GM21723 (cell line): ENCODE data around the gene CMTM6.
"Not testable (repeated sequence)": the region's sequence is repeated elsewhere in the genome, so short reads cannot be mapped to it uniquely, and the experiment has no call there.

Source experiments
- ATAC-seq: cut with Tn5 transposase; IDR thresholded peaks from one replicate; pipeline ENCODE4 v1.9.1; 2021; ENCODE audit warnings: mild to moderate bottlenecking, moderate library complexity; ENCODE audit not compliant: unreplicated experiment

CMTM6 gene

DNA sequence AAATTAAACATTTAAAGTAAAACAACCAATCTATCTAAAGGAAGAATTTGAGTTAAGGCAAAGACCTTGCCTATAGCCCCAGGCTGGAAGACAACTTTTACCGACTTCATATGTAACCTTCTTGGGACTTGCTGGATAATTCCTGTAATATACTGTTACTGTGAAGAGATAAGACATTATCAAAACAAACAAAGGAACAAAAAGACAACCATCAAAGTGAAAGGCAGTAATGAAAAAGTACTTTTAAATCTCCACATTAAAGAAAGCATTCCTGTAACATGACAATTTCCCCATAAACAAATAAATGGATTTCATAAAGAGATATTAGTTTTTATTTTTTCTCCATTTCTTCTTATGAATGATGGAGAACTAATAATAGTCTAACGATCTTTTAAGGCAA, 2.4 kb downstream of the CMTM6 start:
- ATAC-seq, result no peak

DNA sequence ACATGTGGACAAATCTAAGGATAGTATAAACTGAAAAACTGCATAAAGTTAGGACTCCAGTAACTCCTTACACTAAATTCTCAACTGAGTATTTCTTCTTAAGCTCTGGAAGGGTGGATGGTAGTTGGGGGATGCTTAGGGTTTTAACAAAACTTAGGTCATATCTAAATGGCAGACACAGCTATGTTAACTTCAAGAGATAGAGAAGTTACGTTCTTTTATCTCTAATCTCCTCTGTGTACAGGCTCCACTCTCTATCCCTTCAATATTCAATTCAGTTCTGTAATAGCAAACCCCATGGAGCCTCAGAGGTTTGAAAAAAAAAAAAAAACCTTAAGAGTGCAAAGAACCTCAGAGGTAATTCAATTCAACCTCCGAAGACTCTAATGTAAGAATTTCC, 3.1 kb downstream of the CMTM6 start:
- no peak for ATAC-seq

DNA sequence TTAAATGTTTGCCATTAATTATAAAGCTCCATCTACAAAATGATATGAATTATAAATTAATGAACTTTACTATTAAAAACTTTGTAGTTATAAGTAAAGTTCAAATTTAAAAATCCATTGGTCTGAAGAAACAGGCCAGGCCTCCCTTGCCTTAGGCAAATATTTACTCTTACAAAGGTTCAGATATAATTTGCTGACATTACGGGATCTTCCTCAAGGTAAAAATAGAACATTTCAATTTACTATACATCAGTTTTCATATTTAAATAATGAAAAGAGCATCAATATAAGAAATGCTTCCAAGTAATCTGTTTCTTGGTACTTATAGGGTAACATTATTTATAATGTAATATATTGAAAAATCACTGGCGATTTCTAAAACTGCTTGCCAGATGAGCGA, 3.7 kb downstream of the CMTM6 start:
- ATAC-seq, result no peak

DNA sequence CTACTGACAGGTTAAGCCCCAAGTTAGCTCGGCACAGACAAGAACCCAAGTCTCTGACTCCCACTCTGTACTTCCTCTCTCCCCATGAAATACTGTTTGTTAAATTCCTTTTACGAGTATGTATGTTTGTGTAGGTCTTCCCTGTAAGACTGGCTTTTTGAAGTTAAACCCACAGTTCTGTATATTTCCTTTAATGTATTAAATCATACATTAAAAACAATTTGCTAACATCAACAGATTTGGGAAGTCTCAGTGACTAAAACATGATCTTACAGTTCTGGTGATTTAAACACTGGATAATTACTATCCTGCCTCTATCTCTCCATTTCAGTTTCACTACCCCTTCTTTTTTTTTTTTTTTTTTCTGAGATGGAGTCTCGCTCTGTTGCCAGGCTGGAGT, 4.4 kb downstream of the CMTM6 start:
- ATAC-seq, result no peak

DNA sequence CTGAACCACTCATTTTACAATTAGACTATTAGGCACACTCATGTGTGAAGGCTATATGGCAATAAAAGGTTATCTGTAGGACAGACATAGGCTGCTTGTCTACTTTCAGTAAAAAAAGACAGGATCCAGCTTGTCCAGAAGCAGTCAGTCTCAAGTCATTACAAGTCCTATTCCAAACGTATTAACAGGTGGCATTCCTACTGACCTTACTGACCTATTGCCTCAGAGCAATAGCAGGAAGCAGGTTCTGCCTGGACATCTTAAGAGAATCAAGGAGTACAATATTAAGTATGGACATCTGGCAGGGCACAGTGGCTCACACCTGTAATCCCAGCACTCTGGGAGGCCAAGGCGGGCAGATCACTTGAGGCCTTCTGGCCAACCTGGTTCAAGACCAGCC, 7.0 kb downstream of the CMTM6 start:
- no peak for ATAC-seq

DNA sequence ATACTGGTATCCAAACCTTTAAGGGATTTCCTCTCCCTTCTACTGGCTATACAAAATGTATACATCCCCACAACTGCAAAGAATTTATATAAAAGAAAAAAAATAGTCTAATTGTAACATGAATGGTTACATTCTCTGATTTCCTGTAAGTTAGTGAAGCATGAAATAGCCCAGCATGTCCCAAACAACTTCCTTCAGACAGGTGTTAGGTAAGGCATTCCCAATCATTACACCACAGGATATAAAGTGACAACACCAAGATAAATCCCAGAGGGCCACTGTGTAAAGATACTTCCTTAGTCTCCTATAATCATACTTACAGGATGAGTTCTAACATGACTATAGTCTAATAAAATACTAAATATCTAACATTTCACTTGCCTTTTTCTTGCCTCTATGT, 7.6 kb downstream of the CMTM6 start:
- no peak for ATAC-seq

DNA sequence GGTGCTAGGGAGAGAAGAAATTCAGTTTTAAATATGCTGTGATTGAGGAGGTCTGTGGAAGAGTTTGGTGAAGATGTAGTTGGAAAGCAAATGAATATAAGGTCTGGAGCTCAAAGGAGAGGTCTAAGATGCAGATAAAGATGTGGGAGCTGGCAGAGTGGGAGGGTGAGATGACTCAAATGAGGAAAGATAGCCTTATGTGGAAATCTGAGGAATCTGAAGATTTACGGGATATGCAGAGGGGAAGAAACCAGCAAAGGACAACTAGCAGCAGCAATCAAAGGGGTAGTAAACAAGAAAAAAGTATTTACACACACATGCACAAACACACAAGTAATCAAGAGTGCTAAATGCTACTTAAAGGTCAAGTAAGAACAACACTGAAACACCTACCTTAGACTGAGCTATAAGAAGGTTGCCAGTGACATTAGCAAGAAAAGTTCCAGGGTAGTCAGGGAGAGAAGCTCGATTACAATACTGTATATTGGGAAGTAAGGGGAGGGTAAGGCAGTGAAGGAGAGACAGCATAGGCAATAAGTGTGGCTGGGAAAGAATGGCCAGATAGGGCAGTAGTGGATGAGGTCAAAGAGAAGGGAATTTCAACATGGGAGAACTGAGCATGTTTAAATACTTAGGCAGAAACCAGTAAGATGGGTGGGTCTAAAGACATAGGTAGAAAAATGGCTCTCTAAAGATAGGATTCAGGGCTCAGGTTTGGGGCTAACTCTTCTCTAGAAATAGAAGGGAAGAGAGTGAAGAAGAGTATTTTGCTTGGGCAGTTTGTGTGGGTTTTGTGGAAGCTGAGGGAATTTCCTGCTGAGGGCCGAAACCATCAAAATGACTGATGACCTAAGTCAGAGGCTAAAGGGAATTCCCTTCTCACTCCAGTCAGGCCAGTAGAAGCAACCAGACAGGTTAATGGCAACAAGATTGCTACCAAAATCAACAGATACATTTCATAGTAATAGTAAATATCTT, 8.9 kb downstream of the CMTM6 start:
- peak; percentile 76 for ATAC-seq

DNA sequence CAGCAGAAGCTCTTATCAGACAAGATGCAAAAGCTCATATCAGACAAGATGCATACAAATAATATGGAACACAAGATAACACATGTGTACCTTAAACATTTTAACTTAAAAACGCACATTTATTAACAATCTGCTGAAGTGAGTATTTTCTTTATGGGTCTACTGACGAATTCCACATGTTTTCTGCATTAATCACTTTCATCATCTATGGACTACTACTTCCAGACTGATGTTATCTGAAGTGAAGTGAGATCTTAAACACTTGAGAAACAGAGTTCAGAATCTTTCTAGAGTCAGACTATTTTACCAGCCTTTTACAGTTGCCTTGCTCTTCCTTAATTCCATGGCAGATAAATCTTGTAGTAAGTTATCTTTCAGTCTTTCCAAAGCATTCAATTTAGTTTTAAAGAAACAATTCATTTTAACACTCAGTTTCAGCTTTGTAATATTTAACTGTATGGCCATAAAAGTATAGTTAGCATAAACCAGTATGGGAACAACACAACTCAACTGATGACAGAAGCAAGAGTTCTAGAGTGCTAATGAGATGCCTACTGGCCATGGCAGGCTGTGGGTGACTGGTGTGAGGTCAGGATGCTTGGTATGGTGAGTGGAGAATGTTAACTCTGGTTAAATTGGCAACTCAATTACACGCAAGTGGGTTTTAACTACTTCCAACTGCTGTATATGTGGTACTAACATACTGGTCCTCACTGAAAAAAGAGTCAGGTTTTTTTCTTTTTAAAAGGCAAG, 9.8 kb downstream of the CMTM6 start:
- ATAC-seq, result no peak

DNA sequence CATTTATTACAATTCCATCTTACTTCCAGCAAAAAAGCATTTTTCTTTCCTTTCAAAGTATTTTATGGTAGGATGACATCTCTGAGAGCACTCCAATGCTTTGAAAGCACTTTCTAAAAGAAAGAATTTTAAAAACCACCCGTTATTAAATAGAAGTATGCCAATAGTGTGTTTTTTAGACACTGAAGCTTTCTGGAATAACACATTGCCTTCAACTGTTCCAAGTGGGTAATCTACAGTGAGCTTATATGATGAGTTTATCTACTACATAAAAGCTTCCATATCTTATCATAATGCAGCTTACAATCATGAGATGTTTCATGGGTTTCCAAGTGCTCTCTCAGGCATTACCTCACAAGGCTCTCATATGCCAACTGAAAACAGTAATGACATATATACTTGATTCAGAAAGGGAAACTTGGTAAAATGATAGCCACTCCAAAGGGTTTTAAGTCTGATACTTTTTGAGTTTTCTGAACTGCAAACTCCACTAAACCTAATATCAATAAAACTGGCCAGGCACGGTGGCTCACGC, 14.1 kb downstream of the CMTM6 start:
- ATAC-seq, result no peak

DNA sequence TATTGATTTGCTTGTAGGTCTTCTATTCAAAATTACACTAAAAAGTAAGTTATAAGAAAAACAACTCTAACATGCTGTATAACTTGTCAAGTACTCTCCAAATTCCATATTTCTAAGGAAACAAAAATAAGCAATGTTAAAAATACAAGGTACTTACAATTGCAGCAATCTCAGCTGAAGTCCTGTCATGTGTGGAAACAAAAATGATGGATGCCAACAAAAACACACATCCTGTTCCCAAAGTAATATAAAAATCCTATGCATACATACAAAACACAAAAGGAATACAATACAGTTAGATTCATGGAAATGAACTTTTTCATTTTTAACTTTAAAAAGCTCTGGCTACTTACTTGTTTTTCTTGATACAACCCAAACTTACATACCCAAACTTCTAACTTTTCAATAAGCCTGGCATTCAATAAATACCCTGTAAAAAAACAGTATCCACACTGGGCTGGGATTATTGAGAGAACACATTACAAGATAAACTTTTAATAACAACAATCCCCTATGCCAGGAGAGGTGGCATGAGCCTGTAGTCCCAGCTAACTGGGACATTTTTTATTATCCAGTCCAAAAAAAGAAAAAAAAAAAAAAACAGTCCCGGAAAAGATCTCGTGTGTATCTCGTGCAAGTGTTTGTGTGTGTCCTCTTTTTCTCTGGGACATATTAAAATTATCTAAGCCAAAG, 14.7 kb downstream of the CMTM6 start:
- no peak for ATAC-seq

DNA sequence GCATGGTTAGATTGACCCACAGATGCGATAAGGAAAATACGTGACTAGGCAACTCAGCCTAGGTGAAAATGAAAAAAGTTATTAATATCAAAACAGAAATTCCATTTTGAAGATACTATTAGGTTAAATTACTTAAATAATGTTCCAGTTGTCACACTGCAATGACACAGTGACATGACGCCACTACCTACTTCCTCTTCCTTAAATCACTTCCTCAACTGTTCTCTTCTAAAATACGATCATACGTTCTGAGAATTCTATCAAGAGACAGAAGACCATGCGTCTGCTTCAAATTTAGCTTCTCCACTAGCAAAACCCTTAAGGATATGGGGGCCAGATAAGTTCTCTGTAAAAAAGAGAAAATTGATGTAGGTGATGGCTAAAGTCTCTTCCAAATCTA, 18.2 kb downstream of the CMTM6 start:
- peak; percentile 55 for ATAC-seq

DNA sequence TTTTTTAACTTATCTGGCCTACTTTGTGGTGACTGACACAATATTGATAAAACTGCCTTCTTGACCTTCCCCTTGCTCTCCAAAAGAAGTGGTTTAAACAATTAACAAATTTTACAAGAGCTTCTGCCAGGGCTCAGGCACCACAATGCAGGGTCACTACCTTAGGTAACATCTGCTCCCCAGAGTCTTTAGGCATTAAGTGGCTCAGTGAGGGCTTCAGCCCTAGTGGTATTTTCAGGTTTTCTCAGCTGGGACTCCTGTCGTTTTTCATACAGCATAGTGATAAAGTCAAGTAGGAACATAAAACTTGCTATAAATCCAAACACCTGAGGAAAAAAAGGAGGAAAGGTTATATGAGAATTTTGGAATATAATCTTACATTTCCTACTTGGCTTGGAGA, 18.9 kb downstream of the CMTM6 start:
- ATAC-seq, result no peak

DNA sequence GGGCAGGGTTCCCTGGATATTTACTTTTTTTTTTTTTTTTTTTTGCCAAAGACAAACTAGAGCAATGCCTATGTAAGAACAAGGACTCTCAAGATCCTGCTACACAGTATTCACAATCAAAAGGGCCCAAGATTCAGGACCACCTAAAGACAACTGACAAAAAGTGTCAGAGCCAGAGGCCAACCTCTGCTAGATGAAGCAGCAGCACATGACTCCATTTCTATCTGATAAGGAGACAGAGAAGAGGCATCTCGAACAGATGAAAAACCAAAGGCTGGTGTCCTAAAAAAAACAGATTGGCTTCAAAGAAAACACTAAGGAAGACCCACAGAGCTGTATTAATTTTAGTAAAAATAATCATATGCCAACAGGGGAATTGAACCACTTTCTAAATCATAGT, 20.0 kb downstream of the CMTM6 start:
- no peak for ATAC-seq

DNA sequence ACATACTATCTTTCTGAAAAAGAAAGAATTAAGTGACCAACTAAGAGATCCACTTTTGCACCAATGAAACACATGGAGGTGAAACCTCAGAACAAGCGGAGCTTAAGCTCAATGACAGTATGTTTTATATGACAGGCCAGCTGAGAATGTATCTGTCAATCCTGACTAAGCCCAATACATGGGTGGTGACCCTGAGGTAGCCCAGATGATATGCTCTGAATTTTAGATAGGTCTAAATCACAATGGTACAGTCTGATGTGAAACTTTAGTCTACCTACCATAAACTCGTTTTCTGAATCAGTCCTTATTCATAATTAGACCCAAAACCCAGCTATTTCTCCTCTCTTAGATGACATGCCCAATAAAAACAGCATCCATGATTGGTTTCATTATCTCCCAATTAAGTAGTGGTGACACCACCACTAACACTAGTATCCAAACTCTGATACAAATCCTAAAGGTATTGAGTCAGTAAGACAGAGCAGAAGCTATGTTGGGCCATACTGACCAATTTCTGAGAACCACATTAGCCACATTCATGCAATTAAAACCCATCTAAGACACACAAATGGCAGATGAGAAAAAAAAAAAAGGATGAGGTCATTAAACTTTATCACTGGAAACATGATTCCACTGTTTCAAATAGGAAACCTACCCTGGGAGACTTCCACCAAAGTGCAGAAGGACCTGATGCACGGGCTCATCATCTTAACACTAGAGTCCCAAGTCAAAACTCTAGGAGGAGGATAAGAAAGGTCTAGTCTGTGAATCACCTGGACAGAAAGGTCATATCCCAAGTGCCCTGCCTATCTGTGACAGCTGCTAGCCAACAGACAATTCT, 20.6 kb downstream of the CMTM6 start:
- no peak for ATAC-seq

DNA sequence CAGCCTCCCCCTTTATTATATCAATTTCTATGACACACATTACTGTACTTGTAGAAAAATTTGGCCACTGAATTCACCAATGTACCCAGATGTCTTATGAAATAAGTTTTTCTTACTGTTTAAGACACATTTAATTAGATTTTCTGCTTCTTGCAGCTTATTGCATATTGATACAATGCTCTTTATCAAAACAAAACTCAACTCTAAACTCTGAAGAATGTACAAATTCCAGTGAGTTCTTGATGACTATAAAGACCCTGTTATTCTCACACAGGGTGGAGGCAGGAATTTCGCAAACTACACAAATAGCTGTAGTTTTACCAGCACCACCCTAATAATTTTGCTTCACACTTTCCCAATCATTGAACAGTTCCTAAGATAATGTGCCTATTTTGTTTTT, 22.0 kb downstream of the CMTM6 start:
- ATAC-seq, result no peak

DNA sequence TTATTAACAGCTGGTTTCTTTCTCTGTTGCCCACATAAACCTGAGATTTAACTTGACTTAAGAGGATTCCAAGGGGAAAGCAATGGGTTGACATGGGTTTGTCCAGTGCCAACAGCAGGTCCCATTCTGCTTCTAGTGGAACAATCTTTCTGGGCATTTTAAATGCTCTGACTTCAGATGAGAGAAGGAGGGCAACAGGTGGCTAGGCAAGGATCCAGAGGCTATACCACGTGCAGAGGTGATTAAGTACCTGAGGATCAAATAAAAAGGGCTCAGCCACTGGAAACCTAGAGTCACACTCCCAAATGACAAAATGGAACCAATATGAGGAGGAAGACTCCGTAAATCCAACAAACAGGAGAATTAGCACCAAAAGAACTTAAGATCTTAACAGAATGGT, 28.5 kb downstream of the CMTM6 start:
- ATAC-seq, result no peak

DNA sequence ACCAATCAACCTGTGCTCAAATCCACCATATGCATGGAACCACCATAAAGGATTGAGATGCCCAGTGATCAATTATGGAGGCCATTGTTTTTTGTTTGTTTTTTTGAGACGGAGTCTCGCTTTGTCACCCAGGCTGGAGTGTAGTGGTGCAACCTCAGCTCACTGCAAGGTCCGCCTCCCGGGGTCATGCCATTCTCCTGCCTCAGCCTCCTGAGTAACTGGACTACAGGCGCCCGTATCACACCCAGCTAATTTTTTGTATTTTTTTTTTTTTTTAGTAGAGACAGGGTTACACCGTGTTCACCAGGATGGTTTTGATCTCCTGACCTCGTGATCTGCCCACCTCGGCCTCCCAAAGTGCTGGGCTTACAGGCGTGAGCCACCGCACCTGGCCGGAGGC, 30.5 kb downstream of the CMTM6 start:
- not testable (repeated sequence) for ATAC-seq

DNA sequence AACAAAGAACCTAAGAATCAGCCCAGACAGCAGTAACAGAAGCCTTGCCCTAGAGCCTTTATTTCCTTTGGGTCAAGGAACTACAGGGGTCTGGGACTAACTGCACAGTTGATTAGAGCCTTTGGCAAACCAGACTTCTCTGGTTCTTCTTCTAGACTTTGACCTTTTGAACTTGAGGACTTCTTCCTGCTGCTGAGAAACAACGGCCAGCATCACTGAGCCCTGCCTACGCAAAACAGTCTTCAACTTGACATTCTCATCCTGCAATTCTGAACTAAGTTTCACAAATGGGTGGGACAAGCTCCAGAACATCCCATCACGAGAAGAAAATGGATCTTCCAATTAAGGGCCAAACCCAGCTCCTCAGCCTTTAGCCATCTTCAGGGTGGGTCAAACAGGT, 31.4 kb downstream of the CMTM6 start:
- no peak for ATAC-seq

DNA sequence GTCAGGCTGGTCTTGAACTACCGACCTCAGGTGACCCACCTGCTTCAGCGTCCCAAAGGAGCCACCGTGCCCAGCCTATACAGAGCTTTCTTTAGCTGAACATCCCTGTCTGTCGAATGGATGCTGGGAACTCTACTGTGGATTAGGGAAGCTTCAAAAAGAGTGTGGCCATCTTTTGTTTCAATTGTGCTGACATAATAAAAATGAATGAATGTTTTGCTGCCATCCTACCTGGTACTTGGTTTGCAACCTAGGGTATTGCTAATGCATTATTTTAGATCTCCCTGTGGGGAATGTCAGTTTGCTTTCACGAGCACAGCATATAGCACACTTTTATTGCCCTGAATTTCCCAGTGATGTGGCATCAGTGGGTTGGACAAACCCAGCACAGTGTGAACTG, 32.3 kb downstream of the CMTM6 start:
- no peak for ATAC-seq

DNA sequence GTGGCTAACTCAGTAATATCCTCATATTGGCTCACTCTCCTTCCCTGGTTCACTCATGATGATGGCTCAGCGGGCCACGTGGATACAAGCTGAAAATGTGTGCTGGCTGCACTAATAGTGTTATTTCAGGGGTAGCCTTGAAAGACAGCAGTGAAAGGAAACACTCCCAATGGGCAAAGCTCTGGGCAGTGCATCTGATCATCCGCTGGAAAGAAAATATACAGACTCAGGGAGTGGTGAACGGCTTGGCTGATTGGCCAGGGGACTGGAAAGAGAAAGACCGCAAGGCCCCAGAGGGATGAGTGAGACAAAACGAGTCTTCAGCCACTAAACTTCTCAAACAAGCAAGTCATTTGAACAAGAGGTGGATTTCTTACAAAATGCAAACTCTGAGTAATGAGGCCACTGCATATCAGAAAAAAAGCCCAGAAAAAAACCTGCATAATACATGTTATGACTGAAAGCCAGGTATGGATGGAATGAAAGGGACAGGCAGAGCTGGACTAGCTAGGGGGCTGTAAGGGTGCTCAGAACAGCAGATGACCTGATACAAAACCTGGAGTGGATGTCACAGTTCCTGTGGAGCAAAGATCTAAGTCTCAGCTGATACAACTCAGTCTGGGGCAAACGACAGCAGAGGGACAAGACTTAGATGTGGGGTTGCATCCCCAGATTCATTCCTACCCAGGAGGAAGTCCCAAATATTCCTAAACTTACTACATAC, 33.3 kb downstream of the CMTM6 start:
- ATAC-seq, result peak; percentile 37
